HG02763 (cell line): ENCODE measurements around the gene CORO7.

ENCODE experiments used
- ATAC-seq: cut with Tn5 transposase; IDR thresholded peaks from one replicate; pipeline ENCODE4 v1.9.1; 2021; ENCODE audit warnings: mild to moderate bottlenecking, moderate library complexity; ENCODE audit not compliant: unreplicated experiment

Gene CORO7

GRCh38 chr16:4324492-4325252, 91.7 kb downstream of the CORO7 start:
- ATAC-seq: no peak

- ATAC-seq: no peak
Measured at GRCh38 chr16:4323845-4324488, 92.4 kb downstream of the CORO7 start.

GRCh38 chr16:4323071-4323844, 93.1 kb downstream of the CORO7 start:
- no peak for ATAC-seq

- ATAC-seq: no peak
Measured at GRCh38 chr16:4322121-4323052, 94.0 kb downstream of the CORO7 start.

- ATAC-seq: no peak
Measured at GRCh38 chr16:4321286-4322120, 94.9 kb downstream of the CORO7 start.

GRCh38 chr16:4320571-4321137, 95.7 kb downstream of the CORO7 start:
- no peak for ATAC-seq

- no peak for ATAC-seq
Measured at GRCh38 chr16:4319454-4320421, 96.7 kb downstream of the CORO7 start.

GRCh38 chr16:4318967-4319366, 97.4 kb downstream of the CORO7 start:
- ATAC-seq: no peak

- no peak for ATAC-seq
Measured at GRCh38 chr16:4318451-4318910, 97.9 kb downstream of the CORO7 start.

- ATAC-seq: no peak
Measured at GRCh38 chr16:4317532-4318450, 98.6 kb downstream of the CORO7 start.

GRCh38 chr16:4316864-4317531, 99.4 kb downstream of the CORO7 start:
- ATAC-seq: no peak

- no peak for ATAC-seq
Measured at GRCh38 chr16:4316108-4316863, 100.1 kb downstream of the CORO7 start.

- ATAC-seq: no peak
Measured at GRCh38 chr16:4315186-4316107, 100.9 kb downstream of the CORO7 start, which contains the start of gene GLIS2. Gene GLIS2, plus strand, starts transcription at chr16:4316067. Its CDS starts 16,214 bp downstream, at chr16:4332281.

GRCh38 chr16:4314532-4315185, 101.7 kb downstream of the CORO7 start:
- ATAC-seq: no peak
